Smooth muscle cell (in vitro differentiated cells): ENCODE data around the gene DYNC2LI1. TPM values are rescaled to one million over a fixed set of nuclear protein-coding genes. Genes with fewer than 3 reads are reported as not detected.

Experiments
- DNase-seq: peaks from one replicate; lab custom pipeline; 2025; ENCODE audit not compliant: unreplicated experiment; lab: John Stamatoyannopoulos, UW
- H2AFZ ChIP-seq: fragments of 200-600 bp; sonication (generic); 2 replicates; pipeline ENCODE4 v1.6.0; 2016; ENCODE audit warnings: antibody characterized with exemption, low read depth, mild to moderate bottlenecking
- H3F3A ChIP-seq: fragments of 200-600 bp; sonication (generic); 2 replicates; pipeline ENCODE4 v1.6.0; 2017; ENCODE audit warnings: antibody characterized with exemption, low read depth
- H3K27ac ChIP-seq: fragments of 200-600 bp; sonication (generic); 2 replicates; pipeline ENCODE4 v1.5.1; 2016; ENCODE audit warnings: low read depth, mild to moderate bottlenecking
- H3K27me3 ChIP-seq: fragments of 200-600 bp; sonication (generic); 2 replicates; pipeline ENCODE4 v1.6.1; 2016; ENCODE audit warnings: low read depth, mild to moderate bottlenecking
- H3K36me3 ChIP-seq: fragments of 200-600 bp; sonication (generic); 2 replicates; pipeline ENCODE4 v1.5.1; 2016; ENCODE audit warnings: low read depth
- H3K4me1 ChIP-seq: fragments of 200-600 bp; sonication (generic); 2 replicates; pipeline ENCODE4 v1.5.1; 2016; ENCODE audit warnings: low read depth
- H3K4me2 ChIP-seq: fragments of 200-600 bp; sonication (generic); 2 replicates; pipeline ENCODE4 v1.6.0; 2016; ENCODE audit warnings: mild to moderate bottlenecking
- H3K4me3 ChIP-seq: fragments of 200-600 bp; sonication (generic); 2 replicates; pipeline ENCODE4 v1.5.1; 2016; ENCODE audit warnings: mild to moderate bottlenecking
- H3K79me2 ChIP-seq: fragments of 200-600 bp; sonication (generic); 2 replicates; pipeline ENCODE4 v1.6.0; 2016; ENCODE audit warnings: low read depth, mild to moderate bottlenecking
- H3K9ac ChIP-seq: fragments of 200-600 bp; sonication (generic); 2 replicates; pipeline ENCODE4 v1.6.0; 2016; ENCODE audit warnings: low read depth
- H3K9me3 ChIP-seq: fragments of 200-600 bp; sonication (generic); replicated peaks from 2 replicates; pipeline ENCODE4 v1.5.1; 2016; ENCODE audit warnings: low read depth
- H4K20me1 ChIP-seq: fragments of 200-600 bp; sonication (generic); 2 replicates; pipeline ENCODE4 v1.6.0; 2016; ENCODE audit warnings: low read depth
- WGBS: methylation state at CpG from one replicate; pipeline ENCODE4 v1.1.7; 2016; ENCODE audit warnings: low lambda C conversion rate; 5-methylcytosine and 5-hydroxymethylcytosine counted together
- polyA plus RNA-seq: library from polyadenylated mRNA; unstranded; fragments of >200 nt; fragmentation: Nextera tagmentation; extraction: Ambion mirVana; gene quantifications from 2 replicates; pipeline ENCODE4 v1.2.1, GENCODE V29; 2016
- total RNA-seq: library from RNA; depleted of rRNA; stranded (reverse); fragments of >200 nt; gene quantifications from 2 replicates; pipeline ENCODE4 v1.2.3, GENCODE V29; 2014
- TF ChIP-seq, protein P1 (sequence below): fragments of 200-600 bp; sonication (generic); IDR thresholded peaks from 2 replicates; pipeline ENCODE4 v1.5.1; 2017; ENCODE audit warnings: borderline replicate concordance, mild to moderate bottlenecking, antibody characterized with exemption; ENCODE audit not compliant: insufficient read depth, poor library complexity, severe bottlenecking

The DYNC2LI1 gene
- total and polyA plus RNA-seq, 2 experiments from 2014 or later: 22.0 to 46.7 TPM

DNA sequence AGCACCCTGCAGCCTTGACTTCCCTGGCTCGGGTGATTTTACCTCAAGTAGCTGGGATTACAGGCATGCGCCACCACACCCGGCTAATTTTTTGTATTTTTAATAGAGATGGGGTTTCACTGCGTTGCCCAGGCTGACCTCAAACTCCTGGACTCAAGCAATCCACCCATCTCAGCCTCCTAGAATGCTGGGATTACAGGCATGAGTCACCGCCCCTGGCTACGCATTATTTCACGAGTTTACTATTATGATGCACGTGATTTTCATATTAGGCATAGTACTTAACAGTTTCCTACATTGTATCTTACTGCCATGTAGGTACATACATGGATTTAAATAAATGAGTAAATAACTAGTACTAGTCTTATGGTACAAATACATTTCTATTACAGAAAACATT, 4.4 kb downstream of the DYNC2LI1 start:
- no peak for DNase-seq
- no peaks in the 10 kb centered on the region for H3K79me2 ChIP-seq
- H2AFZ ChIP-seq: no peak overlapping the region
- no peak overlapping the region for H3K27ac ChIP-seq
- H3K4me2 ChIP-seq: no peak overlapping the region
- no peaks in the 10 kb centered on the region for H4K20me1 ChIP-seq
- TF ChIP-seq, protein P1, sequence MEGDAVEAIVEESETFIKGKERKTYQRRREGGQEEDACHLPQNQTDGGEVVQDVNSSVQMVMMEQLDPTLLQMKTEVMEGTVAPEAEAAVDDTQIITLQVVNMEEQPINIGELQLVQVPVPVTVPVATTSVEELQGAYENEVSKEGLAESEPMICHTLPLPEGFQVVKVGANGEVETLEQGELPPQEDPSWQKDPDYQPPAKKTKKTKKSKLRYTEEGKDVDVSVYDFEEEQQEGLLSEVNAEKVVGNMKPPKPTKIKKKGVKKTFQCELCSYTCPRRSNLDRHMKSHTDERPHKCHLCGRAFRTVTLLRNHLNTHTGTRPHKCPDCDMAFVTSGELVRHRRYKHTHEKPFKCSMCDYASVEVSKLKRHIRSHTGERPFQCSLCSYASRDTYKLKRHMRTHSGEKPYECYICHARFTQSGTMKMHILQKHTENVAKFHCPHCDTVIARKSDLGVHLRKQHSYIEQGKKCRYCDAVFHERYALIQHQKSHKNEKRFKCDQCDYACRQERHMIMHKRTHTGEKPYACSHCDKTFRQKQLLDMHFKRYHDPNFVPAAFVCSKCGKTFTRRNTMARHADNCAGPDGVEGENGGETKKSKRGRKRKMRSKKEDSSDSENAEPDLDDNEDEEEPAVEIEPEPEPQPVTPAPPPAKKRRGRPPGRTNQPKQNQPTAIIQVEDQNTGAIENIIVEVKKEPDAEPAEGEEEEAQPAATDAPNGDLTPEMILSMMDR: no peak
- no peaks in the 10 kb centered on the region for H3F3A ChIP-seq
- peaks cover 6% of the 10 kb centered on the region for H3K4me1 ChIP-seq
- H3K9ac ChIP-seq: no peak overlapping the region
- no peaks in the 10 kb centered on the region for H3K9me3 ChIP-seq
- H3K4me3 ChIP-seq: no peak overlapping the region
- H3K27me3 ChIP-seq: no peaks in the 10 kb centered on the region
- 84% methylated on average over 8 of the region's 8 CpGs for WGBS
- no peaks in the 10 kb centered on the region for H3K36me3 ChIP-seq

DNA sequence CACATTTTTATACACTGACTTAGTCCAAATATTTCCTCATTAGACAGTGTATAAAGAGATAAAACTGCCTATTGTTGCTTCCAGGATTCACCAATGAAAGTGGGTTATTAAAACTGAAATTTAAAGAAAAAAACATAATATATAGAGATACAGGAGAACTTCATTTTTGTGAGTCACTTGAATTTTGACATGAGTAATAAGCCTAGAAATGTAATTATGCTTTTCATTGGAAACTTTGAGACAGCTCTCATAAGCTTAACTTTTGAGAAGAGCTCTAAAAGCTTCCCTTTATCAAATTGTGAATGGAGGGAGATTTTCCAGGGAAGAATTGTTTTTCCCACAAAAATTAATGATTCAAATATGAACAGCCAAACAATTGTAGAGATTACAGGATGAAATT, 14.1 kb downstream of the DYNC2LI1 start:
- TF ChIP-seq, protein P1: no peak
- no peaks in the 10 kb centered on the region for H4K20me1 ChIP-seq
- H3K4me1 ChIP-seq: no peaks in the 10 kb centered on the region
- no peak for DNase-seq
- no peak overlapping the region for H2AFZ ChIP-seq
- H3K9me3 ChIP-seq: no peaks in the 10 kb centered on the region
- no peak overlapping the region for H3K4me3 ChIP-seq
- H3K79me2 ChIP-seq: no peaks in the 10 kb centered on the region
- no peaks in the 10 kb centered on the region for H3F3A ChIP-seq
- H3K4me2 ChIP-seq: no peak overlapping the region
- H3K9ac ChIP-seq: no peak overlapping the region
- H3K27me3 ChIP-seq: no peaks in the 10 kb centered on the region
- no peak overlapping the region for H3K27ac ChIP-seq
- H3K36me3 ChIP-seq: peaks cover 5% of the 10 kb centered on the region

DNA sequence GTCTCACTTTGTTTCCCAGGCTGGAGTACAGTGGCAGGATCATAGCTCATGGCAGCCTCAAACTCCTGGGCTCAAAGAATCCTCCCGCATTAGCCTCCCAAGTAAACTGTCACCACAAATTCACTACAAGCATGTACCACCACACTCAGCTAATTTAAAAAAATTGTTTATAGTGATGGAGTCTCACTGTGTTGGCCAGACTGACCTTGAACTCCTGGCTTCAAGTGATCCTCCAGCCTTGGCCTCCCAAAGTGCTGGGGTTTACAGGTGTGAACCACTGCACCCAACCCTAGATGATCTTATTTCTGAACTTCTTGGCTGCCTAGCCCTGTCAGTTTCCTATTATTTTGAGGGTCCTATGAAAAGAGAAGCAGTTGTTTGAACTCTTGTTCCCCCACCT, 14.8 kb downstream of the DYNC2LI1 start:
- H3K27ac ChIP-seq: no peak overlapping the region
- H2AFZ ChIP-seq: no peak overlapping the region
- H3K9ac ChIP-seq: no peak overlapping the region
- H3K36me3 ChIP-seq: peaks cover 5% of the 10 kb centered on the region
- H3K9me3 ChIP-seq: no peaks in the 10 kb centered on the region
- WGBS: 100% methylated on average over 1 of the region's 1 CpG
- no peaks in the 10 kb centered on the region for H3F3A ChIP-seq
- H3K27me3 ChIP-seq: no peaks in the 10 kb centered on the region
- H3K79me2 ChIP-seq: no peaks in the 10 kb centered on the region
- DNase-seq: no peak
- no peaks in the 10 kb centered on the region for H4K20me1 ChIP-seq
- H3K4me2 ChIP-seq: no peak overlapping the region
- H3K4me3 ChIP-seq: no peak overlapping the region
- TF ChIP-seq, protein P1: no peak
- H3K4me1 ChIP-seq: no peaks in the 10 kb centered on the region

DNA sequence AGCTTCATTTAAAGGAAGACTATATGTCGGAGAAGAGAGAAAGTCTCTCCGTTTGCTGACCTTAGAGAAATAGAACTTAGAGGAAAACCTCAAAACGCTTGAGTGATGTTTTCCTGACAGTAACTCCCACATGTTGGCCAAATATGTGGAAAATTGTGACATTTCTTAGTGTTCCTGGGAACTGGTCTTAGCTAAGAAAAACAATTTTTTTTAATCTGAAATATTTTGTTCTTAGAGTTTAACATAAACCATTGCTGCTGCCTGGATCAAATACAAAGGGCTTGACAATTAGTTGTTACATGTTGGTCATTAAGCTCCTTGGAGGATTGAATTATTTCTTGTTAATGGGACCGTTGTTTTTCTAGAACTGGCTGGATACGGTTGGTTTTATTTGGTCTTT, 16.3 kb downstream of the DYNC2LI1 start:
- DNase-seq: no peak
- no peak overlapping the region for H2AFZ ChIP-seq
- no peak overlapping the region for H3K4me3 ChIP-seq
- no peak overlapping the region for H3K9ac ChIP-seq
- H3K36me3 ChIP-seq: peaks cover 5% of the 10 kb centered on the region
- H3K9me3 ChIP-seq: no peaks in the 10 kb centered on the region
- H3K4me1 ChIP-seq: no peaks in the 10 kb centered on the region
- H3K27ac ChIP-seq: no peak overlapping the region
- H3K27me3 ChIP-seq: no peaks in the 10 kb centered on the region
- H3K79me2 ChIP-seq: no peaks in the 10 kb centered on the region
- H4K20me1 ChIP-seq: no peaks in the 10 kb centered on the region
- H3K4me2 ChIP-seq: no peak overlapping the region
- WGBS: 95% methylated on average over 5 of the region's 5 CpGs
- no peaks in the 10 kb centered on the region for H3F3A ChIP-seq
- TF ChIP-seq, protein P1: no peak
